Middle frontal gyrus (tissue), 1 donor: ENCODE data around the gene GRK4.
A peak's percentile ranks its signal among the peaks of the same experiment; 100 is the strongest.
"Not testable (repeated sequence)": the region's sequence is repeated elsewhere in the genome, so short reads cannot be mapped to it uniquely, and the experiment has no call there.

Experiments used
- DNase-seq: peaks from one replicate; pipeline ENCODE4 v3.0.0-alpha.2; 2015; ENCODE audit warnings: low spot score; ENCODE audit errors: extremely low spot score

Gene GRK4

DNA sequence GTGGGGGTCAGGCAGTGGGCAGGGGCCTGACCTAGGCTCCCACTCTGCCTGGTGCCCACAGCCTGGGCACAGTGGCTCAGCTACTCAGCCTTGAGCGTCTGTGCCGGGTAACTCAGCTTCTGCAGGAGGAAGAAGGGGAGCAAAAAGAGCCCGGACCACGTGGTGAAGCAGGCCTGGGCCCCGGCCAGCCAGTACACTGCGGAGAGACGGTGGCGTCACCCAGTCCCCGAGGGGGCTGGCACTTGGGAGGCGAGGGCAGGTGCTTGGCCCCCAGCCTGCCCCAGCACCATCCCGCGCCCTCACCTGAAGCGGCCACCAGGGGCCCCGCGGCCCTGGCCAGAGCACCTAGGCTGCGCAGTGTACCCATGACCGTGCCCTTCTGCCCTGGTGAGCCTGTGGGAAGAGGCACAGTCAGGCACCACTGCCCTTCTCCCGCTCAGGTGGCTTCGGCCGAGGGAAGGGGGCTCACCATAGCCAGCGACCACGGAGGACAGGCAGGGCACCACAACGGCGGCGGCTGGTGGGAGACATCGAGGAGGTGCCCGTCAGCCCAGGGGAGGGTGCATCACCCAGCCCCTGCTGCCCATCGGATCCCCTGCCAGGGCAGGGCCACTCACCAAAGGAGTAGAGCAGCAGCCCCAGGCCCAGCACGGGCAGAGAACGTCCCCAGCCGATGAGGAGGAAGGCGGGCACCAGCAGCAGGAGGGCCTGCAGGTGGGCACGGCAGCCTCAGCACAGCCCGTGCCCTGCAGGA, 32.4 kb upstream of the GRK4 start:
- peak; percentile 22 for DNase-seq

DNA sequence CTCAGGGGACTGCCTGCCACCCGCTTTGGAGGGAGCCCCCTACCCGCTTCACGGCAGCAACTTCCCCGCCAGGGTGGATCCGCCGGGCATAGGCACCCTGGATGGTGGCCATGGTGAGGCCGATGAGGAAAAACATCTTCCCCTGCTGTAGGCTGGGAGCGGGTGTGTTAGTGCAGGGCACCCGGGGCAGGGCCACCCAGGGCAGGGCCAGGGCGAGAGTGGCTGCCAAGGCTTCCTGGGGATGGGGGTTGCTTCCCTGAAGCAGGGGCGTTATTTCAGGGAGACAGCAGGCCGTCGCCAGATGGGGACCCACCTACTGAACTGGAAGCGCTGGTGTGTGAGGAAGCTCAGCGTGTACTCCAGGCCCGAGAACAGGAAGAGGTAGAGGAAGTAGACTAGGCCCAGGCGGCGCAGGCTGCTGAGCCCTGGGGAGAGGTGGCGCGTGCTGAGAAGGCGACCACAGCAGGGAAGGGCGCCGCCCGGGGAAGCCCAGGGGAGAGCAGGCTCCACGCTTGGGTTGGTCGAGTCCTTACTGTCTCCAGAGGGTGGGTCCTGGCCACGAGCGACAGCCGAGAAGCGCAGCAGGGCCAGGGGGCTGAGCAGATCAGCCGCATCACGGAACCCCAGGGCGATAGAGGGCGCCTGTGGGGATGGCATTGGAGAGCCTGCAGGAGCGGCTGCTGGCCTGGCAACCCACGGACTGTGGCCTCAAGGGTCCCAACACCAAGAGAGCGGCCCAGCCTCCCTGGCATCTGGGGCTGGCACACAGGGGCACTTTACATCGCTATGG, 31.7 kb upstream of the GRK4 start:
- DNase-seq = no peak

DNA sequence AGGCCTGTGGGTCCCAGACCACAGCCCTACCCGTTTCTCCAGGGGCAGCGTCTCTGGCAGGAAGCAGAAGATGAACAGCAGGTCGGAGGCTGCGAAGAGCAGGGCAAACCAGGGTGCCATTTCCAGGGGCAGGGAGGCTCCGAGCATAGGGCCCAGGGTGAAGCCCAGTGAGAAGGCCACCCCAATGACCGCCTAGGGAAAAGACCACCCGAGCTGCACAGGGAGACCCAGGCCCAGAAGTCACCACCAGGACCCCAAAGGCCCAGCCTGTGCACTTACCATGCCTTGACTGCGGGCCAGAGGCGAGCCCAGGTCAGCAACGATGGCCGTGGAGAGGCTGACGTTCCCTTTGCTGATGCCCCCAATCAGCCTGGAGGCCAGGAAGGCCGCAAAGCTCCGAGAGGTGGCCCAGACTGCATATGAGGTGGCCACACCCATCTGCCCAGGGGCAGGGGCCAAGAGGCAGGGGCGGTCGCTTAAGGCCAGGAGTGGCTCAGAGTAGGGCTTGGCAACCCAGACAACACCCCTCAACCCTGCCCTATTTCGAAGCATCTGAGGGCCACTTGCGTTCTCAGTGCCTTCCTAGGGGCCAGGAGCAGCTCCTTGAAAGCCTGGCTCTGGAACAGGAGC, 30.9 kb upstream of the GRK4 start:
- no peak for DNase-seq

DNA sequence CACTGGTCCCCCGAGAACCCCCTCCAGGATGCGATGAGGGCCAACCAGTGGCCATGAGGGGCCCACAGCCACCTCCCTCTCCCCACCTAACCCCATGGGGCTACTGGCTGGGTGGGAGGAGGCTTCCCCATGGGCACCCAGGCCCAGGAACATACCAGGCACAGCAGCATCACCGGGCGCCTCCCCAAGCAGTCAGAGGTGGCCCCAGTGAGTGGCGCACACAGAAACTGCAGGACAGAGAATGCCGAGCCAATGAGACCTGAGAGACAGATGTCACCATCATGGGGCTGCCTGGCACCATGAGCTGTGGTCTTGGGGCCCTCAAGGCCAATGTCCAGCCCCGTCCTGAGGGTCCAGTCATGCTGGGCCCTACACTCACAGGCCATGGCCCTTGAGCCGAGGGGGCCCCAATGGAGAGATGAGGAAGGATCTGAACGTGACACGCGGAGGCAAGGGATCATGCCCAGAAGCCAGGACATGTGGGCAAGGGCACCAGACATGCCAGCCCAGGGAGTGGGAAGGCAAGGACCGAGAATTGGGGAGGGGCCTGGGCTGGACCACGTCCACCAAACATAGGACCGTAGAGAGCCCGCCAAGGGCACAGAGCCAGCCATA, 30.3 kb upstream of the GRK4 start:
- no peak for DNase-seq

DNA sequence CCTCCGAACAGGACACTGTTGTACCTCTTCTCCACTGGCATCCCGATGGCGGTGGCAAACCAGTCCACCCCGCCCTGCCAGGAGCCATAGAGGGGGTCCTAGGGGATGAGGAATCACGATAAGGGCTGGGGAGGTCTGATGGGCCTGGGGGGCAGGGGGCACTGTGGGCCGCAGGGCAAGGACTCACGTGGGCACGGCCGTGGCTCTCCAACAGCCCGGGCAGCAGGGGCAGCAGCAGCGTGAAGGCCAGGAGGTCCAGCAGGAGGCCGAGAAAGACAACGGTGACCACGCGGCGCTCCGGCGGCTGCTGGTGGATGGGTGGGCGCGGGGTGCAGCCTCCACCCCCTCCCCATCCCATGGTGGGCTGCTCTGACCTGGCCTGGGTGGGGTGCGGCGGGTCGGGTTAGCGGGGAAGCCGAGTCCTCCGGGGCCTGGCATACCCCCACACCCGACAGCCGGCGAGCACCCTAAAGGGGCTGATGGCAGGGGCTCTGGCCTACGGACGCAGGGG, 29.8 kb upstream of the GRK4 start:
- no peak for DNase-seq

DNA sequence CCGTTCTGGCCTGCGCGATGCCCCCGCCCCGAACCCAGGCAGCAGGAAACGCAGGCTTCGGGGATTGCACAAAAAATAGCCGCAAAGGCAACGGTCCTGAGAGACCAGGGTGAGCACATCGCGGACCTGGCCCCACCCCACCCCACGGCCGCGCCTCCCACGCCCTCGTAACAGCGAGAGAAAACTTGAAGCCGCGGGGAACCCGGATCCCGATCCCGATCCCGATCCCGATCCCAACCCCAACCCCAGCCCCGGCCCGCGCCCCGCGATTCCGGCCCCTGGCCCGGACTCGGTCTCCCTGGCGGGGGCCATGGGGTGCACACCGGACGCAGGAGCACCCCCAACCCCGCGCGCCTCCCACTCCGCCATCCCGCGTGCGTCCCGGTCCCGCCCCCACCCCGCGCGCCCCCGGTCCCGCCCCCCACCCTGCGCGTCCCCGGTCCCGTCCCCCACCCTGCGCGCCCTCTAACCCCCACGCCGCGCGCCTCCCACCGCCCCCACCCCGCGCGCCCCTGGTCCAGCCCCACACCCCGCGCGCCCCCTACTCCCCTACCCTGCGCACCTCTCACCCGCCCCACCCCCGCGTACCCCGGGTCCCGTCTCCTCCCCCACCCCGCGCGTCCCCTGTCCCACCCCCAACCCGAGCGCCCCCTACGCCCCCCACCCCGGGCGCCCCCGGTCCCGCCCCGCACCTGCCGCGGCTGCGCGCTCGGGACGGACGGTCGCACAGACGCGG, 29.1 kb upstream of the GRK4 start:
- no peak for DNase-seq

DNA sequence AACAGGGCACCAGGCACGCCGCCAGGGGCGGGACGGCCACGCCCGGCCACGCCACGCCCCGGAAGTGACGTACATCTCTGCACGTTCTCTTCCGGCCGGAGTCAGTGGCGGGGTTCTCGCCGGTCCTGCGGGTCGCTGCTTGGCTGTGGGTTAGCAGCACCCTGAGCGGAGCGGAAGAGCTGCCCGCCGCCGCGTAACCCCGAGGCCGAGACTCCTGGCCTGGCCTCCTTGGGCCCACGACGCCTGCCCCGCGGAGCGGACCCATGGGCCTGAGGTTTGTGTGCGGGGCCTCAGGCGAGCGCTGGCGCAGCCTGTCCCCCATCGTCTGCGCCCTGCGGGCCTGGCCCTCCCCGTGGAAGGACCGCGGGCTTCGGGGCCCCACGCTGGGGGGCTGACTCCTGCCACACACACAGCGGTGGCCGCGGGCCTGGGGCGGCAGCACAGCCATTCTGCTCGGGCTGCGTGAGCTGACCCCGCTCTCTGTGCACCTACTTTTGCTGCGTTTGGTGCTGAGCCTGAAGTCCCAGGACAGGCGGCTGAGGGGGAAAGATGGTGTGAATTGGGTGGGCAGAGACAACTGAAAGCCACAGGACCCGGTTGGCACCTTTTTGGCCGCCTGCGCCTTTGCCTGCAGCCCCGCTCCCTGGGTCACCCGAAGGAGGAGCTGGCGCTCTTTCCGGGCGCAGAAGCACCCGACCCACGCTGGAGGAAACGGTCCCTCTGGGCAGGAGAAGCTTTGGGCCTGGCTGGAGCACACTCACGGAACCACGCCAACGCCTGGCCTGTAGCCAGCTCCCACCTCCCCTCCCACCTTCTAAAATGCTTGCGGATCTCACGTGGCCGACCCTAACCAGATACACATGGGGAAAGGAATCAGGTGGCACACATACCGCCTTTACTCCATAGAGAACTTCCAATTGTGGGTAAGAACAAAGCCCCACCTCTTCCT, 28.3 kb upstream of the GRK4 start:
- peak; percentile 81 for DNase-seq

DNA sequence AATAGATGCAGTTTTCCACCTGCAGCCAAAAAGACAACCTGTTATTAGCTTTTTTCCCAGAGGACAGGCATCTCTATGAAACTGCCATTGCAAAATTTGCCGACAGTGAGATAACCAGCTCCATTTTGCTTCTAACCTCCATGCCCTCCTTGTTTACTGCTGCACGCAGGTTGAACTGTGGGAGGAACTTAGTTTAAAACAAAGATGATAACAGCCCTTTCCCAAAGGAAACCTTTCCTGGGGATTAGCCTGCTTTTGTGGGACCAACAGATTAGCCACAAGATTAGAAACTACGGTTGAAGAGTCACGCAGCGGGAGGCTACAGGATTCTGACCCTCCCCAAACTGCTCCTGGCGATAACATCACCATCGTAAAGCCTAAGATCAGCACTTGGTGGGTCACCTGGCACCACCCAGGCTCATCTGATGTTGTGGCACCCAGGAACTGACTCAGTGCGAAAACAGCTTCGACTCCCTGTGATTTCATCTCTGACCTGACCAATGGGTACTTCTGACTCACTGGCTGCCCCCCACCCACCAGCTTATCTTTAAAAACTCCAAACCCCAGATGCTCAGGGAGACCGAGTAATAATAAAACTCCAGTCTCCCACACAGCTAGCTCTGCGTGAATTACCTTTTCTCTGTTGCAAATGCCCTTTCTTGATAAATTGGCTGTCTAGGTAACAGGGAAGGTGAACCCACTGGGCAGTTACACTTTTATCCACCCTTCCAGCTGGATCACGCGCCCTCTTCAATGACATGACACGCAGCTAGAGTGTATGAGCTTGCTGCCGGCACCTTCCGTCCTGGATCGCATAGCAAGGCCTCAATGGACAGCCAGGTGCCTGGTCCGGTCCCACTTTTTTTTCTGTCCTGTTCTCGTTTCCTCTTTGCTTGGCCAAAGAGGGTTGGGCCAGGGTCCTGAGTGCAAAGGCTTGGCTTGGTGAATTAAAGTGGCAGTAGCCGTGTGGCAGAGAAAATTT, 27.3 kb upstream of the GRK4 start:
- DNase-seq = no peak

DNA sequence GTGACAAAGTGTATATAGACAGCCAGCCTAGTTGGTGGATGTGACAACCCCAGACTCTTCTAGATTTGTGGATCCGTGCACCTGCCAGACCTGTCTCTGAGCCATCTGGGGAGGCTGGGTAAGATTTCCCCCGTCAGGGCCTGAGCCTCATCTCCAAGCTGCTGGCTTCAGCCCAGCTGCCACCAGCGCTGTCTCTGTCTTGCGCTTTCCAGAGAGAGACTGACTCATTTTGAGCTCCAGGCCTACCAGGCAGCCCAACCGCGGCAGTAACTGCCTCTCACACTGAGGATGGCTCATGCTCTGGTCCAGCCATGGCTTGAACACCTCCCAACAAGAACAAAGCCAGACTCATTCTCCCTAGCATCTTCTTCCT, 26.6 kb upstream of the GRK4 start:
- no peak for DNase-seq

DNA sequence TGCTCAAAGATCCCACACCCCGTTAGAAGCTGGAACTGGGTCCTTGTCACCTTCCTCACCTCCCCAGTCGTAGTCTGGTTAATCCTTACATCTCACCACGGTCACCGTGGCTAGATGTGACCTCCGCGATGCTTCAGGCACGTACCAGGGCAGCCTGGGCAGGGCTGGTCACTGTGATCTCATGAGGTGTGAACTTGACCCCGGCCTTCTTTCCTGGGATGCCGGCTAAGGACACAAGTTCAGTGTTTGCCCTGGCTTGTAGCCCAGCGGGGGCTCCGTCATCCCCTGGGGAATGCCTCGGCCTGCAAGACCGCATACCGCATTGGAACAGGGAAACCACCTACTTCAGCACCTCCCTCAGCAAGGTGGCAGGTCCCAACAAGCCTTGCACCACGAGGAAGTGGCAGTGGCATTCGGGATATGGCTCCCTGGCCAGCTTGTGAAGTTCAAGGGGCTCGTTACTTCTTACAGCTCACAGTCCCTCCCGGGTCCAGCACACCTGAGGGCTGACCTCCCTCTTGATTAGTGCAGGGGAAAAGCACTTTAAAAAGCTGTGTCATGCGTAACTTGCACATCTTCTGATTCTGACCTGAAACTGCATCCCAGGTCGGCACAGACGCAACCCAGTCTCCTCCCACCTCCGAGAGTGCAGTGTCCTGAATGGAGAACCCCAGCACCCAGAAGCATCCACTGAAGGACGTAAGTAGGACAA, 26.1 kb upstream of the GRK4 start:
- DNase-seq = no peak

DNA sequence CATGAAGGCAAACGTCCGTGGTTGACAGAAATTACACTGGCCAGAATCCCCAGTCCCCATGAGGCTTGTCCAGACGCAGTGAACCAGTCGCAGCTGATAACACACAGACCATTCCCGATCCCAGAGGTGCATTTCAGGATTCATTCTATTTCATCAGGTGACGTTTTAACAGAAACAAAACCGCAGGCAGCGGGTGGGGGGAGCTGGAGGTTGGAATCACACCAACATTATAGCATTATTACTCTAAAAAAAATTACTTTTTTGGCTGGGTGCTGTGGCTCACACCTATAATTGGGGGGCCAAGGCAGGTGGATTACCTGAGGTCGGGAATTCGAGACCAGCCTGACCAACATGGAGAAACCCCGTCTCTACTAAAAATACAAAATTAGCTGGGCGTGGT, 25.4 kb upstream of the GRK4 start:
- no peak for DNase-seq

DNA sequence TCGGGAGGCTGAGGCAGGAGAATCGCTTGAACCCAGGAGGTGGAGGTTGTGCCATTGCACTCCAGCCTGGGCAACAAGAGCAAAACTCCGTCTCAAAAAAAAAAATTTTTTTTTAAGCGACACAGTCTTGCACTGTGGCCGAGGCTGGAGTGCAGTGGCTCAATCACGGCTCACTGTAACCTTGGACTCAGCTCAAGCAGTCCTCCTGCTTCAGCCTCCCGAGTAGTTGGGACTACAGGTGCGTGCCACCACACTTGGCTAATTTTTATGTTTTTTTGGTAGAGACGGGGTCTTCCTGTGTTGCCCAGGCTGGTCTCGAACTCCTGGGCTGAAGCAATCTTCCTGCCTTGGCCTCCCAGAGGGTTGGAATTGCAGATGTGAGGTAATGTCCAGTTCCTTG, 25.0 kb upstream of the GRK4 start:
- not testable (repeated sequence) for DNase-seq

DNA sequence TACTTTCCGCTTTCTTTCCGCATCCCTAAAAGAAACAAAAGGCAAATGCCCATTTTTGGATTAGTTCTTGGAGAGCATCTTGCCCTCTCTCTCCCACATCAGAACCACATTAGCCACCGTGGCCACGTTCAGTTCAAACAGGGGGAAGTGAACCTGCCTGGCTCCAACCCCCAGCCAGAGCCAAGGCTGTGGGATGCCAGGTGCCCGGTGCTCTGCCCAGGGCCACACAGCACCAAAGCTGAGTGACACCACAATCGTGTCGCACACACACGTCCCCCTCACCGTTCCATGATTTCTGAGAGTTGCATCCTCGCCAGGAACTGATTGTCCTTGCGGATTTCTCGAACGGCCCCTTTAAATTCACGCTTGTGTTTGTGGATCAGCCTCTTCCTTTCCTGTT, 24.5 kb upstream of the GRK4 start:
- DNase-seq = no peak

DNA sequence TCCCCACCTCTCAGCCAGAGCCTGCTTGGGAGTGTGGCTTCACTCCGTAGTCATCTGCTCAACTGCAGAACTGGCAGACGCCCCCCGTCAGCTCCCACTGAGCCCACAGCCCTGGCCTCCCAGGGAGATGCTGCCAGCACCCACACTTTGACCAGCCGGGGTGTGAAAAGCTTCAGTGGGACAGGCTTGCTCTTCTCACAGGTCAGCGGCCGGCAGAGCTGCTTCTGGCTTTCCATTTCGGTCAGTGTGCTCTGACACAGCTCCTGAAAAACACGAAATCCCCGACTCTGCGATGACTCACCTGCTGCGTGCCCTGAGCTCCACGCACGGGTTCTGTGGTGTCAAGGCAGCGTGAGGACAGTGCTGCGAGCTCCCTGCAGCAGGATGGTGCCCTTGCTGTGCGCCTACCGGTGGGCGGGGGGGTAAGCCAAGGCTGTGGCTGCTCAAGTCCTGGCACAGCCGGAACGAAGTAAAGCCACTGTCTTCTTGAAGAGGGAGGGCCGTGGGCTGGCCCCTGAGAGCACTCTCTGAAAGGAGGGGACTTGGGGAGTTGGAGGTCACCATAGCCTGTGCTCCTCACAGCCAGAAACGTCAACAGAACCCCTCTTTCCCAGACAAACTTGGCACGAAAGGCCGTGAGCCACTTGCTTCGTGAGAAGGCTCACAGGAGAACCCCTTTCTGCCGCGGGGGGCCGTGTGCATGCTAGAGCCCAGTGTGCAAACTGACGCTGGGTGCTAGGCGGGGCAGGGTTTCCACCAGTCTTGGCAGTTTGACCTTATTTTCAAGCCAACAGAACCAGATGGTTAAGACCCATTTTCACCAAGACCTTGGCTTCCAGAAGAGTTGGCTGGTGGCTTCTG, 23.8 kb upstream of the GRK4 start:
- no peak for DNase-seq

DNA sequence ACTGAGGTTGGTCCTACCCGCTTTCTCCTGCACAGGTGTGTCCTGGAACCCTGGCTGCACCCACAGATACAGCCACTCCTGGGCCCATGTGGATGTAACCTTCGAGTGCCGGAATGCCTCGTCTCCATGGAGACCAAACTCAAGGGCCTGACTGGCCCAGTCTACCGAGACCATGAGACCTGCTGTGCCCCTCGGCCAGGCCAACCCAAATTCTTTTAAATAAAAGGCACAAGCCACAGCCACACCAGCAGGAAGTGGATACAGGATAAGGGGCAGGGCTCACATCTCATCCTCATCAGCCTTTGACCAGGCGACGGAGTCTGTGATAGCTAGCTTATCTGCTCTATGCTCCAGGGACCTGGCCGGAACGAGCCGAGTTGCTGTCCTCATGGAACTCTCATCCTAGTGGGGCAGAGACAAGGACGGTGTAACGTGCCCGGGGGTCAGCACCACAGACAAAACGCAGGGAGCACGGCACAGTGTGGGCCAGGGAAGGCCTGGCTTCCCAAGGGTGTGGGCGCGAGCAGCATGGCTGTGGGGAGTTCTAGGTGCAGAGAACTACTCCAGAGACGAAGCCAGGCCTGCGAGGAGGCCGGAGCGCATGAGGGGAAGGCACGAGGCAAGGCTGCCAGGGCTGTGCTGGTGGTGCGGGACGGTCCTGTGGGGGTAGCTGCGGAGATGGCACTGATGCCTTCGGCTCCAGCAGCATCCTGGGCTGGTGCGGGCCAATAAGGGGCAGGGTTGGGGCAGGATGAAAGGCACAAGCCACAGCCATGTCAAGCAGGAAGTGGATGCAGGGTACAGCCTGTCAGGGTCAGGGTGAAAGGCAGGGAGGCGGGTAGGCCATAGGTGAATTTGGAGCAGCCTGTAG, 22.9 kb upstream of the GRK4 start:
- no peak for DNase-seq
